Transverse colon (tissue), 4 donors: Measurements from ENCODE around the gene FBXO21.

ENCODE experiments used
- EP300 ChIP-seq: sonication (generic); formaldehyde crosslinking; IDR thresholded peaks from one replicate; pipeline ENCODE4 v1.6.1; 2017; ENCODE audit warnings: antibody characterized with exemption, low read depth
- POLR2A ChIP-seq: fragments of 450-650 bp; IDR thresholded peaks from one replicate; pipeline ENCODE4 v1.6.1; 2016; ENCODE audit warnings: antibody characterized with exemption, mild to moderate bottlenecking, moderate library complexity
- POLR2AphosphoS5 ChIP-seq, 3 donors: sonication (generic); formaldehyde crosslinking; IDR thresholded peaks; one replicate each; pipeline ENCODE4 v1.6.1; 2016; ENCODE audit warnings: antibody characterized with exemption in 3 of 3
- TF ChIP-seq, protein P1 (sequence below), 5 experiments: fragments of 200-600 bp in 3 of 5; fragments of 450-650 bp in 2 of 5; sonication (generic) in 3 of 5; IDR thresholded peaks; 1 replicate in 2 of 5; 2 replicates in 3 of 5; pipeline ENCODE4 v1.5.1; 2016 to 2017; ENCODE audit warnings: antibody characterized with exemption in 5 of 5, inconsistent platforms in 3 of 5, mild to moderate bottlenecking in 2 of 5, moderate library complexity in 1 of 5

DNA sequence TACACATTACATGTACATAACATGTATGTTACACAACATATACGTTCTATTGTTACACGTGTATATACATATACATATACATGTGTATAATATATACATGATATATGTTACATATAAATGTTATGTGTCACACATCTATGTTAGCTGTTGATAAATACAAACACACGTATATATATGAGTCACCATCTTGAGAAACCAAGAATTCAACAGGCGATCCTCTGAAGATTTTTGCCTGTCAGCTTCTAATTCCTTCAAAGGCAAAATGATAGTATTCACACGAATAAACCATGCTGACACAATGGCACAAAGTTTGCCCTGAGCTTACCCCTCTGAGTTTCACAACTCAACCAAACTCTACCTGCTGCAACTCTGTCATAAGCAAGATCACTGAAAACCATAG is 60.9 kb downstream of the FBXO21 start:
- TF ChIP-seq, protein P1, sequence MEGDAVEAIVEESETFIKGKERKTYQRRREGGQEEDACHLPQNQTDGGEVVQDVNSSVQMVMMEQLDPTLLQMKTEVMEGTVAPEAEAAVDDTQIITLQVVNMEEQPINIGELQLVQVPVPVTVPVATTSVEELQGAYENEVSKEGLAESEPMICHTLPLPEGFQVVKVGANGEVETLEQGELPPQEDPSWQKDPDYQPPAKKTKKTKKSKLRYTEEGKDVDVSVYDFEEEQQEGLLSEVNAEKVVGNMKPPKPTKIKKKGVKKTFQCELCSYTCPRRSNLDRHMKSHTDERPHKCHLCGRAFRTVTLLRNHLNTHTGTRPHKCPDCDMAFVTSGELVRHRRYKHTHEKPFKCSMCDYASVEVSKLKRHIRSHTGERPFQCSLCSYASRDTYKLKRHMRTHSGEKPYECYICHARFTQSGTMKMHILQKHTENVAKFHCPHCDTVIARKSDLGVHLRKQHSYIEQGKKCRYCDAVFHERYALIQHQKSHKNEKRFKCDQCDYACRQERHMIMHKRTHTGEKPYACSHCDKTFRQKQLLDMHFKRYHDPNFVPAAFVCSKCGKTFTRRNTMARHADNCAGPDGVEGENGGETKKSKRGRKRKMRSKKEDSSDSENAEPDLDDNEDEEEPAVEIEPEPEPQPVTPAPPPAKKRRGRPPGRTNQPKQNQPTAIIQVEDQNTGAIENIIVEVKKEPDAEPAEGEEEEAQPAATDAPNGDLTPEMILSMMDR (IDR thresholded peaks at IDR 0.05) = no peak
- no peak for TF ChIP-seq EP300
- no peak for TF ChIP-seq POLR2AphosphoS5 (IDR thresholded peaks at IDR 0.05)
- no peak for TF ChIP-seq POLR2A
